Brain microvascular endothelial cell (primary cell): ENCODE data around the gene RRP36.

Source experiments
- DNase-seq: peaks from one replicate; pipeline ENCODE4 v3.0.0-alpha.2; 2020
- H3K27ac ChIP-seq: fragments of 250-450 bp; sonication (Bioruptor Pico); 2 replicates; pipeline ENCODE4 v1.5.1; 2020; ENCODE audit warnings: mild to moderate bottlenecking, moderate library complexity
- H3K27me3 ChIP-seq: fragments of 250-450 bp; sonication (Bioruptor Pico); replicated peaks from 2 replicates; pipeline ENCODE4 v1.5.1; 2020; ENCODE audit warnings: mild to moderate bottlenecking
- H3K36me3 ChIP-seq: fragments of 250-450 bp; sonication (Bioruptor Pico); replicated peaks from 2 replicates; pipeline ENCODE4 v1.5.1; 2020; ENCODE audit warnings: mild to moderate bottlenecking
- H3K4me3 ChIP-seq: 2 replicates; pipeline ENCODE4 v1.5.1; 2011; ENCODE audit warnings: low read depth, mild to moderate bottlenecking, control low read depth, low read length, moderate library complexity
- CTCF ChIP-seq: IDR thresholded peaks from 2 replicates; pipeline ENCODE4 v1.5.1; 2011; ENCODE audit warnings: low read depth, mild to moderate bottlenecking, moderate library complexity, low read length, control low read depth, inconsistent platforms; ENCODE audit errors: missing control alignments
- in situ Hi-C: cut with HindIII; loops from 2 replicates; pipeline ENCODE4 v1.10.0; 2017; ENCODE audit warnings: low sequenced_read_pairs, low pct_ligation_motif_present

Gene RRP36

GRCh38 chr6:43043310-43043709 lies 21.9 kb downstream of the RRP36 start:
- no peak for DNase-seq
- H3K36me3 ChIP-seq = peaks cover 64% of the 10 kb centered on the region
- H3K27me3 ChIP-seq = no peaks in the 10 kb centered on the region
- no peak overlapping the region for H3K27ac ChIP-seq
- in situ Hi-C loops = no loop called here
- TF ChIP-seq CTCF = no peak
- H3K4me3 ChIP-seq = no peak overlapping the region

- TF ChIP-seq CTCF = no peak
- no peak for DNase-seq
- Histone ChIP-seq H3K36me3 (peaks cover 61% of the 10 kb centered on the region), H3K27ac (no peak overlapping the region), H3K27me3 (no peaks in the 10 kb centered on the region), H3K4me3 (no peak overlapping the region)
- in situ Hi-C loops = no loop called here
These were observed 24.0 kb downstream of the RRP36 start for GRCh38 chr6:43045371-43045930.

- no peak overlapping the region for H3K27ac ChIP-seq
- DNase-seq = no peak
- no peaks in the 10 kb centered on the region for H3K27me3 ChIP-seq
- in situ Hi-C loops = no loop called here
- H3K4me3 ChIP-seq = no peak overlapping the region
- H3K36me3 ChIP-seq = peaks cover 43% of the 10 kb centered on the region
- no peak for TF ChIP-seq CTCF
These were observed 26.6 kb downstream of the RRP36 start for GRCh38 chr6:43047998-43048397.

- in situ Hi-C loops = no loop called here
- Histone ChIP-seq H3K4me3 (no peak overlapping the region), H3K27me3 (no peaks in the 10 kb centered on the region), H3K27ac (no peak overlapping the region), H3K36me3 (peaks cover 26% of the 10 kb centered on the region)
- no peak for DNase-seq
- no peak for TF ChIP-seq CTCF
These were observed 29.6 kb downstream of the RRP36 start for GRCh38 chr6:43050981-43051380.

- in situ Hi-C loops = no loop called here
- Histone ChIP-seq H3K36me3 (peaks cover 20% of the 10 kb centered on the region), H3K27ac (no peak overlapping the region)
These were observed 30.9 kb downstream of the RRP36 start for GRCh38 chr6:43052225-43052841.

More at GRCh38 chr6:43052225-43052841, 30.9 kb downstream of the RRP36 start:
- Histone ChIP-seq H3K27me3 (no peaks in the 10 kb centered on the region), H3K4me3 (peak overlapping the region; percentile 85)
- no peak for DNase-seq
- TF ChIP-seq CTCF = no peak
